ENCODE results near the gene DHRS2. TPM values are rescaled to one million over a fixed set of nuclear protein-coding genes. Genes with fewer than 3 reads are reported as not detected.

Gene DHRS2
- total RNA-seq, 4 donors from 2014 or later, result 0.24 TPM; not detected in 3

GRCh38 chr14:23620177-23620702 is 15.9 kb upstream of the DHRS2 start:
- ATAC-seq (ENCODE audit: low FRiP score), result no peak
- DNase-seq (ENCODE audit: low spot score), result no peak
- TF ChIP-seq, protein P1, sequence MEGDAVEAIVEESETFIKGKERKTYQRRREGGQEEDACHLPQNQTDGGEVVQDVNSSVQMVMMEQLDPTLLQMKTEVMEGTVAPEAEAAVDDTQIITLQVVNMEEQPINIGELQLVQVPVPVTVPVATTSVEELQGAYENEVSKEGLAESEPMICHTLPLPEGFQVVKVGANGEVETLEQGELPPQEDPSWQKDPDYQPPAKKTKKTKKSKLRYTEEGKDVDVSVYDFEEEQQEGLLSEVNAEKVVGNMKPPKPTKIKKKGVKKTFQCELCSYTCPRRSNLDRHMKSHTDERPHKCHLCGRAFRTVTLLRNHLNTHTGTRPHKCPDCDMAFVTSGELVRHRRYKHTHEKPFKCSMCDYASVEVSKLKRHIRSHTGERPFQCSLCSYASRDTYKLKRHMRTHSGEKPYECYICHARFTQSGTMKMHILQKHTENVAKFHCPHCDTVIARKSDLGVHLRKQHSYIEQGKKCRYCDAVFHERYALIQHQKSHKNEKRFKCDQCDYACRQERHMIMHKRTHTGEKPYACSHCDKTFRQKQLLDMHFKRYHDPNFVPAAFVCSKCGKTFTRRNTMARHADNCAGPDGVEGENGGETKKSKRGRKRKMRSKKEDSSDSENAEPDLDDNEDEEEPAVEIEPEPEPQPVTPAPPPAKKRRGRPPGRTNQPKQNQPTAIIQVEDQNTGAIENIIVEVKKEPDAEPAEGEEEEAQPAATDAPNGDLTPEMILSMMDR (IDR thresholded peaks at IDR 0.05), result no peak

GRCh38 chr14:23621204-23621931 is 14.8 kb upstream of the DHRS2 start:
- TF ChIP-seq, protein P1 (IDR thresholded peaks at IDR 0.05), result no peak
- ATAC-seq (ENCODE audit: low FRiP score) (no peak), DNase-seq (ENCODE audit: low spot score) (no peak)

GRCh38 chr14:23621932-23622730 is 14.0 kb upstream of the DHRS2 start:
- no peak for DNase-seq (ENCODE audit: low spot score)
- ATAC-seq (ENCODE audit: low FRiP score), result no peak
- TF ChIP-seq, protein P1 (IDR thresholded peaks at IDR 0.05), result no peak

- no peak for DNase-seq (ENCODE audit: low spot score)
- TF ChIP-seq, protein P1 (IDR thresholded peaks at IDR 0.05), result no peak
- no peak for ATAC-seq (ENCODE audit: low FRiP score)
Observed at GRCh38 chr14:23622990-23623389, 13.2 kb upstream of the DHRS2 start.

DNA sequence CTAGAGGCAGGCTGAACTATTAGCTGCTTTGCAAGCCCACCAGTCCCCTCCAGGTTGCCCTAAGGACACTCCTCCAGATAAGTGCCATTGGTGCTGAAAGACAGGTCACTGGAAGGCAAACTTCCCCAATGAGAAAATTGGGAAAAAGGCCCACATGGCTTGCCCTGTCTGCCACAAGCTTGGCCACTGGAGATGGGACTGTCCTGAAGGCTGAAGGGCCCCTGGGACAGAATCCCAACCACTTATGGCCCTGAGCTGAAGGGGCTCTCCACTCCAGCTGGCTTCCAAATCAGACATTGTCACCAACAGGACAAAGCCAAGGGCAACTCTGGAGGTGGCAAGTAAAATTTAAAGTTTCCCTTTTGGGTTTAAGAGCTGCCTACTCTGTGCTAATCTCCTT is 12.2 kb upstream of the DHRS2 start:
- ATAC-seq (ENCODE audit: low FRiP score), result no peak
- no peak for DNase-seq (ENCODE audit: low spot score)
- TF ChIP-seq, protein P1 (IDR thresholded peaks at IDR 0.05), result no peak

DNA sequence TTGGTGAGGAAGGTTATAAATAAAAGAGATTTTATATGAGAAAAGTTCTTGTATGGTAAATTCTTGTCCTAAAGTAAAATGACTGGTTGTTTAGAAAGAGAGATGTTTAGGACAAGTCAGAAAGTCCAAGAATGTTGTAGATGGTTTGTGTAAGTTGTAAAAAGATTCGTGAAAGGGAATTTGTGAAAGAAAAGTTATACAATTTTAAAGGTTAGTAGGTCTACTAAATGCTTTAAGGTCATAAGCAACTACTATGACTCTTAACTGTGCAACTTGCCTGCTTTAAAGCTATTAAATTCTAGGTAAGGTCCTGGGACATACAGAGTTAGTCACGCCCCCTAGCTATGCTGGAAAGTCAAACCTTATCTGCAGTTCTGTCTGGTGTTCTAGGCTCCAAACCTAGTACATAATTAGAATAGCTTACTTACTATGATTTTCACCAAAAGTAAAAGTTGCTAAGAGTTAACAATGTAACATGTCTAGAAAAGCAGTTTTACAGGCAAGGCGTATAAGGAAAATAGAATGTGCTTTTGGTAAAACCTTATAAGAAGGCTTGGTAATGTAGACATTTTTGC is 11.2 kb upstream of the DHRS2 start:
- TF ChIP-seq, protein P1 (IDR thresholded peaks at IDR 0.05), result no peak
- DNase-seq (ENCODE audit: low spot score) (no peak), ATAC-seq (ENCODE audit: low FRiP score) (no peak)

All from omental fat pad (tissue), 4 donors.